ENCODE results near the gene C20orf173.

The C20orf173 gene

DNA sequence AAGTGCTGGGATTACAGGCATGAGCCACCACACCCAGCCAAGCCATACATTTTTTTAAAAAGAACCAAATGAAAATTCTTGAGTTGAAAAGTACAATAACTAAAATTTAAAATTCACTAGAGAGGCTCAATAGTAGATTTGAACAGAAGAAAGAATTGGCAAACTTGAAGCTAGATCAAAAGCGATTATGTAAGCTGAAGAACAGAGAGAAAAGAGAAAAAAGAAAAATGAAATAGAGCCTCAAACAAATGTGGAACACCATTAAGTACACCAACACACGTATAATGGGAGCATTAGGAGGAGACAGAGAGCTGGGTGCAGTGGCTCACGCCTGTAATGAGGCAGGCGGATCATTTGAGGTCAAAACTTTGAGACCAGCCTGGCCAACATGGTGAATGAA is 43.4 kb upstream of the C20orf173 start:
- Histone ChIP-seq H3K36me3 (no peaks in the 10 kb centered on the region), H3K27ac (no peak overlapping the region), H3K4me1 (no peaks in the 10 kb centered on the region), H3K27me3 (no peaks in the 10 kb centered on the region), H3K4me3 (no peak overlapping the region), H3K9me3 (peaks cover 0 to 8% (median 4%) of the 10 kb centered on the region in 3 donors)
- DNase-seq = no peak
- TF ChIP-seq, protein P1, sequence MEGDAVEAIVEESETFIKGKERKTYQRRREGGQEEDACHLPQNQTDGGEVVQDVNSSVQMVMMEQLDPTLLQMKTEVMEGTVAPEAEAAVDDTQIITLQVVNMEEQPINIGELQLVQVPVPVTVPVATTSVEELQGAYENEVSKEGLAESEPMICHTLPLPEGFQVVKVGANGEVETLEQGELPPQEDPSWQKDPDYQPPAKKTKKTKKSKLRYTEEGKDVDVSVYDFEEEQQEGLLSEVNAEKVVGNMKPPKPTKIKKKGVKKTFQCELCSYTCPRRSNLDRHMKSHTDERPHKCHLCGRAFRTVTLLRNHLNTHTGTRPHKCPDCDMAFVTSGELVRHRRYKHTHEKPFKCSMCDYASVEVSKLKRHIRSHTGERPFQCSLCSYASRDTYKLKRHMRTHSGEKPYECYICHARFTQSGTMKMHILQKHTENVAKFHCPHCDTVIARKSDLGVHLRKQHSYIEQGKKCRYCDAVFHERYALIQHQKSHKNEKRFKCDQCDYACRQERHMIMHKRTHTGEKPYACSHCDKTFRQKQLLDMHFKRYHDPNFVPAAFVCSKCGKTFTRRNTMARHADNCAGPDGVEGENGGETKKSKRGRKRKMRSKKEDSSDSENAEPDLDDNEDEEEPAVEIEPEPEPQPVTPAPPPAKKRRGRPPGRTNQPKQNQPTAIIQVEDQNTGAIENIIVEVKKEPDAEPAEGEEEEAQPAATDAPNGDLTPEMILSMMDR (IDR thresholded peaks at IDR 0.05) = no peak
- intact Hi-C loops (cut with DNase I; ENCODE audit: low total_unique reads) = no loop called here

DNA sequence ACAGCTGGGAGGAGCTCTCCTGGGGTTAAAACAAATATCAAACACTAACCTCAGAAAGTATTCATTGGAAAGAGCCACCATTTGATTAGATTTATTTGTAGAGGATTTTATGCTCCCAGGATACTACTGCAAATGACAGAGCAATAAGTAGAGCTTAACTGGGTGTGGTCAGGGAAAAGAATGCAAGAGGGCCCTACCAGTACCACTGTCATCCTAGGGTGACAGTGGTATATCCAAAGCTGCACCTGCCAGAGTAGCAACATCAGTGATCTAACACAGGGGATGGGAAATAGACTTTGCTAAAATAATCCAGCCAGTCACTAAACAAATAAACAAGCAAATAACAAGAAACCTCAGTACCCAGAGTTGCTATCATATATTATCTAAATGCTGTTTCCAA is 42.1 kb upstream of the C20orf173 start:
- TF ChIP-seq, protein P1 (IDR thresholded peaks at IDR 0.05) = no peak

DNA sequence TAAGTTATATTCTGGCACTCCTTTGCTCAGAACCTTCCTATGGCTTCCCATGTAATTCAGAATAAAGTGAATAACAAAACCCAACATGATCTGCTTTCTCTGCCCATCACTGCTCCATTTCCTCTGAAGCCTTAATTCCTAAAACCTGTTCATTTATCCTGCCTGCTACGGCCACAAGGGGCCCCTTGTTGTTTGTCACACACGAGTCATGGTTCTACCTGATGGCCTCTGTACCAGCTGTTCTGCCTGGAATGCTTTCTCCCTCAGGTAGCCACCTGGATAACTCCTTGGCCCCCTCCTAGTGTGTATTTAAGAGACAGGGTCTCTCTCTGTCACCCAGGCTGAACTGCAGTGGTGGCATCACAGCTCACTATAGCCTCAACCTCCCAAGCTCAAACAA is 39.2 kb upstream of the C20orf173 start:
- Histone ChIP-seq H3K4me3 (no peak overlapping the region), H3K27ac (no peak overlapping the region), H3K4me1 (no peaks in the 10 kb centered on the region), H3K9me3 (peaks cover 0 to 8% (median 4%) of the 10 kb centered on the region in 3 donors), H3K36me3 (no peaks in the 10 kb centered on the region), H3K27me3 (no peaks in the 10 kb centered on the region)
- DNase-seq = peak in 1 of 2 donors; percentile 5
- intact Hi-C loops (cut with DNase I; ENCODE audit: low total_unique reads) = no loop called here
- TF ChIP-seq, protein P1 (IDR thresholded peaks at IDR 0.05) = no peak

More for the DNA sequence above, 42.1 kb upstream of the C20orf173 start:
- Histone ChIP-seq H3K4me1 (no peaks in the 10 kb centered on the region), H3K27ac (no peak overlapping the region), H3K27me3 (no peaks in the 10 kb centered on the region), H3K9me3 (peaks cover 0 to 8% (median 4%) of the 10 kb centered on the region in 3 donors), H3K4me3 (no peak overlapping the region), H3K36me3 (no peaks in the 10 kb centered on the region)
- intact Hi-C loops (cut with DNase I; ENCODE audit: low total_unique reads) = no loop called here
- DNase-seq = no peak

DNA sequence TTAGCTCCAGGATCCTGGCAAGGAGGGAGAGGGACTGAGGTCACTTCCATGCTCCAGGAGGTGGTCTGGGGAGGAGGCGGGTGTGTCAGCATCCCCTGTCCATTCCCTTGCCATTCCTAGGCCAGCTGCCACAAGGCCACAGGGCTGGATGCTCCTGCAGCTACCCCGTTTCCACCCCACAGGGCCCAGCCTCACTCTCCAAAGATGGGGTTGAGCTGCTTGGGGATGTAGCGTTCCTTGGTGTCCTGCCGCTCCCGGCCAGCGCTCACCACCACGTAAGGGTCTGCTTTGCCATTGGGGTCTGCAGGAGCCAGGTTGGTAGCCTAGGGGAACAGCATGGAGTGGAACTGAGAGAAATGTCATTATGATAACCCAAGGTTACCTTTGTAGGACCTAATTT is 35.5 kb upstream of the C20orf173 start:
- DNase-seq = no peak
- TF ChIP-seq, protein P1 (IDR thresholded peaks at IDR 0.05) = no peak
- H3K4me1 ChIP-seq = no peaks in the 10 kb centered on the region
- intact Hi-C loops (cut with DNase I; ENCODE audit: low total_unique reads) = no loop called here
- no peaks in the 10 kb centered on the region for H3K27me3 ChIP-seq
- peaks cover 0 to 8% (median 0%) of the 10 kb centered on the region in 3 donors for H3K36me3 ChIP-seq
- H3K9me3 ChIP-seq = no peaks in the 10 kb centered on the region
- H3K27ac ChIP-seq = no peak overlapping the region
- no peak overlapping the region for H3K4me3 ChIP-seq

DNA sequence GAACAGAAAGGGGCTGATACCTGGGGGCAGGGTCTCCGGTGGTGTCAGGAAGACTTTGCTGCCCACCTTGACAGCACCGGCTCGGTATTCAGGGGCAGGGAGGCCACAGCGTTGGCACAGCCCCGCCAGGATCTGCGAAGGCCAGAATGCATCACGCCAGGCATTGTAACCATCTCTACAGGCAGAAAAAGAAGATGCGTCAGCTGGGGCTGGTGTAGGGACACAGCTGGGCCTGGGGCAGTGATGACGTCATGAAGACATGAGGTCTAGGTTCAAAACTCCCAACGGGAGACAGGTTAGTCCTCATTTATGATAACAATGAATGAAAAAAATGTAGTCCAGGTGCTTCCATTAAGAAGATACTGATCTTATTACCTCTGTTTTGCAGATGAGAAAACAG is 34.4 kb upstream of the C20orf173 start:
- no peaks in the 10 kb centered on the region for H3K4me1 ChIP-seq
- no peak overlapping the region for H3K27ac ChIP-seq
- no peak for DNase-seq
- H3K36me3 ChIP-seq = peaks cover 0 to 18% (median 0%) of the 10 kb centered on the region in 3 donors
- no peaks in the 10 kb centered on the region for H3K27me3 ChIP-seq
- intact Hi-C loops (cut with DNase I; ENCODE audit: low total_unique reads) = no loop called here
- H3K9me3 ChIP-seq = no peaks in the 10 kb centered on the region
- no peak overlapping the region for H3K4me3 ChIP-seq
- TF ChIP-seq, protein P1 (IDR thresholded peaks at IDR 0.05) = no peak

DNA sequence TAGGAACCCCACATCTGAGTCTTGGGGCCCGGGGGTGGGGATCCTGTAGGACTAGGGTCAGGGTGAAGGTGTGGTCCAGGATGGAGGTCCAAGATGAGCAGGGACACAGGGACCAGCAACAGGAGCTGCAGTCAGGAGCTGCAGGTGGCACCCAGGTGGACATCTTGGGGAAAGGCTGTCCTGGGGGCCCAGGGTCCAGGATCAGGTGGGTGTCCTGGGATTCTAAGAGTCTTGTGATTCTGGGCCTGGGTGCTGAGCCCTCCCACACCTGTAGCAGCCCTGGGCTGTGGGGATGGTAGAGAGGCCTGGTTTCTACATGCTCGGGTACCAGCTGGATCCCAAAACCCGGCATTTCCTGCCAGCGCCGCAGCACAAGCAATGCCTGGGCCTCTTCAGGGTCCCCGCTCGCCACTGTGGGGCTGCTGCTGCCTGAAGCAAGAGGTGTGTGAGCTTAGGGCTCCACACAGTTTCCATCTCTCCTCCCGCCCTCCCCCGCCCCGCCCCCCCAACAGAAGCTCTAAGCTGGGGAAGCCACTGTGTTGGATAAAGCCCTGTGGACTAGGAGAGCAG is 33.2 kb upstream of the C20orf173 start:
- H3K4me1 ChIP-seq = no peaks in the 10 kb centered on the region
- TF ChIP-seq, protein P1 (IDR thresholded peaks at IDR 0.05) = no peak
- DNase-seq = no peak
- peaks cover 0 to 30% (median 0%) of the 10 kb centered on the region in 3 donors for H3K36me3 ChIP-seq
- no peak overlapping the region for H3K27ac ChIP-seq
- H3K4me3 ChIP-seq = no peak overlapping the region
- H3K27me3 ChIP-seq = no peaks in the 10 kb centered on the region
- no peaks in the 10 kb centered on the region for H3K9me3 ChIP-seq
- intact Hi-C loops (cut with DNase I; ENCODE audit: low total_unique reads) = no loop called here

Data from tibial artery (tissue), 4 donors.